ENCODE data around the gene ZNF394. TPM values are rescaled to one million over a fixed set of nuclear protein-coding genes. Genes with fewer than 3 reads are reported as not detected.
A peak's percentile ranks its signal among the peaks of the same experiment; 100 is the strongest.

ZNF394 gene
- total RNA-seq, 1 experiment from 2014 or later: 20.6 TPM

DNA sequence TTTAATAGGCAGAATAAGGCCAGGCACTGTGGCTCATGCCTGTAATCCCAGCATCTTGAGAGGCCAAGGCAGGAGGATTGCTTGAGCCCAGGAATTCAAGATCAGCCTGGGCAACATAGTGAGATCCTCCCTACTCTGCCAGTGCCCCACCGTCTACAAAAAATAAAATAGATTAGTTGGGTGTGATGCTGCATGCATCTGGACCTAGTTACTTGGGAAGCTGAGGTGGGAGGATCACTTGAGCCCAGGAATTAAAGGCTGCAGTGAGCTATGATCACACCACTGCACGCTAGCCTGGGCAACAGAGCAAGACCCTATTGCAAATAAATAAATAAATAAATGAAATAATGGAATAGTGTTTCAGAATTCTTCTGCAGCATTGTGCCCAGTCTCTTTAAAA lies 35.6 kb upstream of the ZNF394 start:
- intact Hi-C loops (cut with micrococcal nuclease): no loop called here
- TF ChIP-seq CTCF (IDR thresholded peaks at IDR 0.05; ENCODE audit: unreplicated experiment): no peak
- BruUV-seq (replicated peaks): no TSS peak
- Mint-ChIP-seq H3K4me1 (ENCODE audit: insufficient read depth, unreplicated experiment) (no peaks in the 10 kb centered on the region), H3K4me3 (ENCODE audit: unreplicated experiment) (no peak overlapping the region), H3K27me3 (ENCODE audit: insufficient read depth, unreplicated experiment) (no peaks in the 10 kb centered on the region), H3K9me3 (ENCODE audit: unreplicated experiment) (peaks cover 28% of the 10 kb centered on the region), H3K36me3 (ENCODE audit: insufficient read depth, unreplicated experiment) (peaks cover 30% of the 10 kb centered on the region), H3K27ac (ENCODE audit: low read depth, unreplicated experiment) (no peak overlapping the region)
- ChIA-PET CTCF (interaction anchor here (1.5 kb wide), 1 partner anchor 81 kb away, joined by 3 read pairs; no protein-coding TSS in a partner anchor), POLR2A (interaction anchor here (0.6 to 1.5 kb wide), 2 partner anchors 15 to 35 kb away, joined by 3 to 4 read pairs; partner anchors contain the start of gene ZNF394)
- DNase-seq (ENCODE audit: unreplicated experiment): no peak

DNA sequence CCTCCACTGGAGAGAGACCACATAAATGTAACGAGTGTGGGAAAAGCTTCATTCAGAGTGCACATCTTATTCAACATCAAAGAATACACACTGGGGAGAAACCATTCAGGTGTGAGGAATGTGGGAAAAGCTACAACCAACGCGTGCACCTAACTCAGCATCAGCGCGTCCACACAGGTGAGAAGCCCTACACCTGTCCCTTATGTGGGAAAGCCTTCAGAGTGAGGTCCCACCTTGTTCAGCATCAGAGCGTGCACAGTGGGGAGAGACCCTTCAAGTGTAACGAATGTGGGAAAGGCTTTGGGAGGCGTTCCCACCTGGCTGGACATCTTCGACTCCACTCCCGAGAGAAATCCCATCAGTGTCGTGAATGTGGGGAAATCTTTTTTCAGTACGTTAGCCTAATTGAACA lies 31.3 kb upstream of the ZNF394 start:
- peaks cover 31% of the 10 kb centered on the region for H3K9me3 Mint-ChIP-seq (ENCODE audit: unreplicated experiment)
- POLR2A ChIA-PET: no interaction called here
- no peak overlapping the region for H3K27ac Mint-ChIP-seq (ENCODE audit: low read depth, unreplicated experiment)

GRCh38 chr7:99525713-99526440 lies 25.8 kb upstream of the ZNF394 start:
- no peak overlapping the region for H3K27ac Mint-ChIP-seq (ENCODE audit: low read depth, unreplicated experiment)
- intact Hi-C loops (cut with micrococcal nuclease): loop anchor here (2.0 kb wide), 1 partner anchor 313 kb away; no protein-coding TSS in a partner anchor

More for the DNA sequence above, 31.3 kb upstream of the ZNF394 start:
- Mint-ChIP-seq H3K36me3 (ENCODE audit: insufficient read depth, unreplicated experiment) (peaks cover 69% of the 10 kb centered on the region), H3K4me1 (ENCODE audit: insufficient read depth, unreplicated experiment) (no peaks in the 10 kb centered on the region), H3K27me3 (ENCODE audit: insufficient read depth, unreplicated experiment) (no peaks in the 10 kb centered on the region), H3K4me3 (ENCODE audit: unreplicated experiment) (no peak overlapping the region)
- no TSS peak for BruUV-seq (replicated peaks)
- intact Hi-C loops (cut with micrococcal nuclease): no loop called here
- no peak for DNase-seq (ENCODE audit: unreplicated experiment)
- no peak for TF ChIP-seq CTCF (IDR thresholded peaks at IDR 0.05; ENCODE audit: unreplicated experiment)
- CTCF ChIA-PET: interaction anchor here (0.6 kb wide), 1 partner anchor 35 kb away, joined by 3 read pairs; no protein-coding TSS in a partner anchor

More at GRCh38 chr7:99525713-99526440, 25.8 kb upstream of the ZNF394 start:
- peaks cover 16% of the 10 kb centered on the region for H3K9me3 Mint-ChIP-seq (ENCODE audit: unreplicated experiment)
- CTCF ChIA-PET: interaction anchor here (0.6 to 2.4 kb wide), 19 partner anchors 11 to 668 kb away, joined by 3 to 12 read pairs (median 4); partner anchors contain the start of gene ZSCAN25
- no peak overlapping the region for H3K4me3 Mint-ChIP-seq (ENCODE audit: unreplicated experiment)
- no peaks in the 10 kb centered on the region for H3K27me3 Mint-ChIP-seq (ENCODE audit: insufficient read depth, unreplicated experiment)
- no TSS peak for BruUV-seq (replicated peaks)
- POLR2A ChIA-PET: interaction anchor here (1.2 to 1.5 kb wide), 2 partner anchors 21 to 32 kb away, joined by 4 to 7 read pairs; partner anchors contain the start of genes ZKSCAN5 and ZNF655
- peak; percentile 20 for TF ChIP-seq CTCF (IDR thresholded peaks at IDR 0.05; ENCODE audit: unreplicated experiment)
- peaks cover 86% of the 10 kb centered on the region for H3K36me3 Mint-ChIP-seq (ENCODE audit: insufficient read depth, unreplicated experiment)
- DNase-seq (ENCODE audit: unreplicated experiment): peak; percentile 16
- H3K4me1 Mint-ChIP-seq (ENCODE audit: insufficient read depth, unreplicated experiment): no peaks in the 10 kb centered on the region

Measured in MCF 10A (cell line).